Transverse colon (tissue), 4 donors: ENCODE measurements around the gene SCLY. TPM values are rescaled to one million over a fixed set of nuclear protein-coding genes. Genes with fewer than 3 reads are reported as not detected.

ENCODE experiments used
- DNase-seq: peaks from one replicate; pipeline ENCODE4 v3.0.0-alpha.2; 2019
- H3K27ac ChIP-seq, 4 donors: fragments of 200-600 bp; sonication (generic); 2 replicates each; pipeline ENCODE4 v1.5.1; 2016 to 2018; ENCODE audit warnings: inconsistent platforms in 4 of 4
- H3K27me3 ChIP-seq: fragments of 200-600 bp; sonication (generic); 2 replicates; pipeline ENCODE4 v1.5.1; 2017; ENCODE audit warnings: inconsistent platforms
- H3K36me3 ChIP-seq, 4 donors: fragments of 200-600 bp; sonication (generic); 2 replicates each; pipeline ENCODE4 v1.5.1; 2017 to 2019; ENCODE audit warnings: inconsistent platforms in 4 of 4
- H3K4me1 ChIP-seq, 4 donors: fragments of 200-600 bp; sonication (generic); 2 replicates each; pipeline ENCODE4 v1.5.1; 2017 to 2020; ENCODE audit warnings: inconsistent platforms in 4 of 4
- H3K4me3 ChIP-seq, 4 donors: fragments of 200-600 bp; sonication (generic); 1 replicate in 1 of 4; 2 replicates in 3 of 4; pipeline versions ENCODE4 v1.5.1 to v1.6.1; 2017 to 2019; ENCODE audit warnings: inconsistent platforms in 4 of 4
- H3K9me3 ChIP-seq, 2 donors: fragments of 200-600 bp; sonication (generic); 2 replicates each; pipeline ENCODE4 v1.5.1; 2017 to 2019; ENCODE audit warnings: inconsistent platforms in 2 of 2
- EP300 ChIP-seq: sonication (generic); formaldehyde crosslinking; IDR thresholded peaks from one replicate; pipeline ENCODE4 v1.6.1; 2017; ENCODE audit warnings: antibody characterized with exemption, low read depth
- POLR2A ChIP-seq: fragments of 450-650 bp; IDR thresholded peaks from one replicate; pipeline ENCODE4 v1.6.1; 2016; ENCODE audit warnings: antibody characterized with exemption, mild to moderate bottlenecking, moderate library complexity
- POLR2AphosphoS5 ChIP-seq, 3 donors: sonication (generic); formaldehyde crosslinking; IDR thresholded peaks; one replicate each; pipeline ENCODE4 v1.6.1; 2016; ENCODE audit warnings: antibody characterized with exemption in 3 of 3
- WGBS, 2 donors: methylation state at CpG; one replicate each; pipeline ENCODE4 v1.1.5; 2018; ENCODE audit warnings: low coverage in 1 of 2; 5-methylcytosine and 5-hydroxymethylcytosine counted together
- in situ Hi-C, 4 donors: fragments of 200-750 bp; cut with MboI; loops; one replicate each; pipeline versions ENCODE4 v1.15.0 to v1.15.1; 2017; ENCODE audit warnings: low sequenced_read_pairs in 3 of 4, low pct_ligation_motif_present in 1 of 4, low pct_unique_long_range_greater_than_20kb in 1 of 4
- intact Hi-C: fragments of 100-400 bp; cut with DNase I; formaldehyde crosslinking; loops from one replicate; pipeline ENCODE4 v1.15.1; 2023; ENCODE audit warnings: low total_unique reads
- total RNA-seq, 4 donors: library from RNA; depleted of rRNA; stranded (reverse); fragments of >200 nt; gene quantifications; one replicate each; pipeline ENCODE4 v1.1.0, GENCODE V29; 2016
- TF ChIP-seq, protein P1 (sequence below), 5 experiments: fragments of 200-600 bp in 3 of 5; fragments of 450-650 bp in 2 of 5; sonication (generic) in 3 of 5; IDR thresholded peaks; 1 replicate in 2 of 5; 2 replicates in 3 of 5; pipeline ENCODE4 v1.5.1; 2016 to 2017; ENCODE audit warnings: antibody characterized with exemption in 5 of 5, inconsistent platforms in 3 of 5, mild to moderate bottlenecking in 2 of 5, moderate library complexity in 1 of 5

SCLY gene
- total RNA-seq, 4 donors from 2014 or later = 9.4 to 24.3 (median 11.1) TPM

DNA sequence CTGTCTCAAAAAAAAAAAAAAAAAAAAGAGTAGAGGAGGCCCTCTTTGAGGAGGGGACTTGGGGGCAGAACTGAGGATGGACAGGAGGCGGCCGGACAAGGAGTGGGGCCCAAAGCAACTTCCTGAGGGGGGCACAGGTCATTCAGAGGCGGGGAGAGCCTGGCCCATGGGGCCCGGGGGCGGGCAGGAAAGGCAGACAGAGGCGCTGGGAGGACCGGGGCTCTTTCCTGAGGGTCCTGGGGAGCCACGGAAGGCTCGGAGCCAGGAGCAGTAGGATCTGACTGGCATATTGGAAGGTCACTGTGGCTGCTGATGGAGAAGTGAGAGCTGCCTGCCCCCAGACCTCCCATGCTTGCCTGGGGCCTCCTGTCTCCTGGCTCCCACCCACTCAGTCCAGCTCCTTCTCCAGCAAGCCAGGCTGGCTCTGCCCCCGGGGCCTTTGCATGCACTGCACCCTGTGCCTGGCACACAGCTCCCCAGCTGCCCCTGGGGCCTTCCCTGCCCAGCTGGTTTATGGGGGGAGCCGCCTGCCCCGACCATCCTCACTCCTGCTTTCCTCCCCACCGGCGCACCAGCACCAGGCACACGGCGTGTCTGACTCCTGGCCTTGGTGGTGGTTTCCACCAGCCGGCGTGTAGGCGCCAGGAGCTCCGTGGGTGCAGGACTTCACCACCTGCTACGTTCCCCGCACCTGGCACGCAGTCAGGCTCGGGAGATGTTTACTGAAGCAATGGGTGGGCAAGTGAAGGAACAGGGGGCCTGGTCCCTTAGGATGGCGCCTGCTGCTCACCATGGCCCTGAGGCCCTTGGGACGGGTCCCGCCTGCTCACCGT lies 44.9 kb downstream of the SCLY start:
- Histone ChIP-seq H3K4me1 (peaks cover 0 to 12% (median 6%) of the 10 kb centered on the region in 4 donors), H3K9me3 (no peaks in the 10 kb centered on the region), H3K4me3 (no peak overlapping the region), H3K36me3 (no peaks in the 10 kb centered on the region), H3K27me3 (no peaks in the 10 kb centered on the region), H3K27ac (no peak overlapping the region)
- DNase-seq = peak; percentile 6
- in situ Hi-C loops = no loop called here
- intact Hi-C loops = no loop called here
- WGBS, 2 donors = 86 to 92% methylated on average over 8 to 22 of the region's 28 CpGs
- TF ChIP-seq EP300 (no peak), POLR2A (no peak), POLR2AphosphoS5 (IDR thresholded peaks at IDR 0.05) (no peak)
- TF ChIP-seq, protein P1, sequence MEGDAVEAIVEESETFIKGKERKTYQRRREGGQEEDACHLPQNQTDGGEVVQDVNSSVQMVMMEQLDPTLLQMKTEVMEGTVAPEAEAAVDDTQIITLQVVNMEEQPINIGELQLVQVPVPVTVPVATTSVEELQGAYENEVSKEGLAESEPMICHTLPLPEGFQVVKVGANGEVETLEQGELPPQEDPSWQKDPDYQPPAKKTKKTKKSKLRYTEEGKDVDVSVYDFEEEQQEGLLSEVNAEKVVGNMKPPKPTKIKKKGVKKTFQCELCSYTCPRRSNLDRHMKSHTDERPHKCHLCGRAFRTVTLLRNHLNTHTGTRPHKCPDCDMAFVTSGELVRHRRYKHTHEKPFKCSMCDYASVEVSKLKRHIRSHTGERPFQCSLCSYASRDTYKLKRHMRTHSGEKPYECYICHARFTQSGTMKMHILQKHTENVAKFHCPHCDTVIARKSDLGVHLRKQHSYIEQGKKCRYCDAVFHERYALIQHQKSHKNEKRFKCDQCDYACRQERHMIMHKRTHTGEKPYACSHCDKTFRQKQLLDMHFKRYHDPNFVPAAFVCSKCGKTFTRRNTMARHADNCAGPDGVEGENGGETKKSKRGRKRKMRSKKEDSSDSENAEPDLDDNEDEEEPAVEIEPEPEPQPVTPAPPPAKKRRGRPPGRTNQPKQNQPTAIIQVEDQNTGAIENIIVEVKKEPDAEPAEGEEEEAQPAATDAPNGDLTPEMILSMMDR (IDR thresholded peaks at IDR 0.05) = no peak

DNA sequence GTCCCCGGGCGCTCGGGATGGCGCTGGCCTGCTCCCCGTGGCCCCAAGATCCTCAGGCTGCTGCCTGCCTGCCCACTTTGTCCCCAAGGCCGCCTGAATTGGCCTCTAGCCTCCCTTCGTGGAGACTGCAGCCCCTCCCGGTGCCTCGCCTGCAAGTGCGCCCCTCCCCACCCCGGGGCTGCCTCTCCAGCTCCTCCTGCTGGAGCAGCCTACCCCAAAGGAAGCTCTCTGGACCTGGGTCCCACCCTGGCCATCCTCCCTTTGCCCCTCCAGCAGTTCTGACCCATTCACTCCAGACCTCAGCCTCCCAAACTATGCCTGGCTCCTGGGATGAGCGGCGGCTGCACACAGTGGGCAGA lies 45.5 kb downstream of the SCLY start:
- Histone ChIP-seq H3K27ac (no peak overlapping the region), H3K4me1 (peaks cover 0 to 12% (median 6%) of the 10 kb centered on the region in 4 donors), H3K4me3 (no peak overlapping the region), H3K9me3 (no peaks in the 10 kb centered on the region), H3K27me3 (no peaks in the 10 kb centered on the region), H3K36me3 (no peaks in the 10 kb centered on the region)
- in situ Hi-C loops = no loop called here
- TF ChIP-seq, protein P1 (IDR thresholded peaks at IDR 0.05) = no peak
- no peak for TF ChIP-seq POLR2A
- intact Hi-C loops = no loop called here
- WGBS, 2 donors = 79% methylated on average over 8 of the region's 13 CpGs; no CpG with 5 or more reads in 1 of the 2 donors
- DNase-seq = peak; percentile 8

DNA sequence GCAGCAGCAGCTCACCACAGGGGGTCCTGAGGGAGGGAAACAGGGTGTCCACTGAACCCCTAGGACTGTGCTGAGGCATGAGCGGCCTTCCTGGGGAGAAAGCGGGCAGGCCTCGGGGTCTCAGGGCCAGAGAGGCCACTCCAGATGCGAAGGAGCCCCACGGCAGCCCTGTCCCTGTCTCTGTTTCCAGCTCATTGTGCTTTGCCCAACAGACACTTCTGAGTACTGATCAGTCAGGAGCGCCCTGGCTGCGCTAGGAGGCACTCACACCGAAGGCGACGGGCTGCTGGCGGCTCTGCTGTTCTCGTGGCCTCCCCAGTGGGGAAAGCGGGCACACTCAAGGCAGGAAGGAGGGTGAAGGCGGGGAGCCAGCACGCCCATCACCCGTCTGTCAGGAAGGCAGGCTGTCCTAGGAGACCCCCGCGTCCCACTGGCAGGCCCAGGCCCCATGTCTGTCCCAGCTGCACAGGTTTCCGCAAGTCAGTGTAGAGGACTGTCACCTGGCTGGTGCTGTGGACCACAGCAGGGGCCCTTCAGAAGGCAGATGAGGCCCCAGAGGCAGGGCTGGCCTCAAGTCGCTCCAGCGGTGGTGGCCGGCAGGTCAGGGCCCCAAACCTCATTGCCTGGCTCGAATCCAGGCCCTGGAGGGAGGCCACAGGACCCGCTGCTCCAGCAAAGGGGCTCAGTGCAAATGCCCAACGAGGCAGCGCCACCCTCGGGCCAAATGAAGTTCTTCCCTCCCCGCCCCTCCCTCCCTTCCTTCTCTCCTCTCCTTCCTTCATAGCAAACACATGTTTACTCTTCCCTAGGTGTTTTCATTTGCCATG lies 46.1 kb downstream of the SCLY start:
- in situ Hi-C loops = no loop called here
- no peak overlapping the region for H3K27ac ChIP-seq
- H3K4me1 ChIP-seq = peaks cover 0 to 12% (median 6%) of the 10 kb centered on the region in 4 donors
- no peaks in the 10 kb centered on the region for H3K36me3 ChIP-seq
- DNase-seq = peak; percentile 39
- H3K9me3 ChIP-seq = no peaks in the 10 kb centered on the region
- 67% methylated on average over 25 of the region's 28 CpGs; no CpG with 5 or more reads in 1 of the 2 donors for WGBS, 2 donors
- no peaks in the 10 kb centered on the region for H3K27me3 ChIP-seq
- peak overlapping the region in 3 of 4 donors; percentile 11 to 28 (median 18) for H3K4me3 ChIP-seq
- no peak for TF ChIP-seq POLR2A
- TF ChIP-seq, protein P1 (IDR thresholded peaks at IDR 0.05) = peak in 4 of 5 experiments; percentile 36 to 51 (median 46)
- intact Hi-C loops = no loop called here
